Thyroid gland (tissue), 4 donors: ENCODE measurements around the gene ANKRD11. TPM values are rescaled to one million over a fixed set of nuclear protein-coding genes. Genes with fewer than 3 reads are reported as not detected.
"Not testable (repeated sequence)": the region's sequence is repeated elsewhere in the genome, so short reads cannot be mapped to it uniquely, and the experiment has no call there.

Experiments used
- DNase-seq, 2 donors: peaks; one replicate each; pipeline ENCODE4 v3.0.0-alpha.2; 2019
- H3K27ac ChIP-seq, 3 donors: fragments of 200-600 bp; sonication (generic); 1 replicate in 2 of 3; 2 replicates in 1 of 3; pipeline ENCODE4 v1.5.1; 2016 to 2019; ENCODE audit warnings: mild to moderate bottlenecking in 1 of 3, moderate library complexity in 1 of 3
- H3K27me3 ChIP-seq: fragments of 200-600 bp; sonication (generic); one replicate; pipeline ENCODE4 v1.5.1; 2019
- H3K36me3 ChIP-seq, 2 donors: fragments of 200-600 bp; sonication (generic); one replicate each; pipeline ENCODE4 v1.5.1; 2016 to 2019
- H3K4me1 ChIP-seq, 2 donors: fragments of 200-600 bp; sonication (generic); one replicate each; pipeline ENCODE4 v1.5.1; 2017 to 2019
- H3K4me3 ChIP-seq, 3 donors: fragments of 200-600 bp; sonication (generic); replicated peaks in 1 of 3; 1 replicate in 2 of 3; 2 replicates in 1 of 3; pipeline ENCODE4 v1.5.1; 2016; ENCODE audit warnings: mild to moderate bottlenecking in 1 of 3
- H3K9me3 ChIP-seq: fragments of 200-600 bp; sonication (generic); one replicate; pipeline ENCODE4 v1.5.1; 2017
- CTCF ChIP-seq, 6 experiments: fragments of 200-600 bp in 3 of 6; fragments of 450-650 bp in 3 of 6; sonication (generic) in 3 of 6; IDR thresholded peaks; one replicate each; pipeline ENCODE4 v1.5.1; 2016 to 2019; ENCODE audit warnings: antibody characterized with exemption in 6 of 6, mild to moderate bottlenecking in 2 of 6, inconsistent platforms in 1 of 6, moderate library complexity in 1 of 6
- POLR2A ChIP-seq, 2 donors: fragments of 450-650 bp; IDR thresholded peaks; one replicate each; pipeline ENCODE4 v1.6.1; 2017; ENCODE audit warnings: antibody characterized with exemption in 2 of 2, mild to moderate bottlenecking in 2 of 2, moderate library complexity in 1 of 2
- whole genome bisulfite sequencing, 2 donors: methylation state at CpG; one replicate each; pipeline ENCODE4 v1.1.5; 2017; 5-methylcytosine and 5-hydroxymethylcytosine counted together
- intact Hi-C: fragments of 100-400 bp; cut with DNase I; formaldehyde crosslinking; loops from one replicate; pipeline ENCODE4 v1.15.1; 2023
- total RNA-seq, 4 donors: library from RNA; depleted of rRNA; stranded (reverse); fragments of >200 nt; gene quantifications; one replicate each; pipeline ENCODE4 v1.2.3, GENCODE V29; 2016

Gene ANKRD11
- total RNA-seq, 4 donors from 2014 or later, result 62.1 to 90.4 (median 75.0) TPM

GRCh38 chr16:89393738-89394406, 96.5 kb downstream of the ANKRD11 start:
- Histone ChIP-seq H3K36me3 (no peaks in the 10 kb centered on the region), H3K4me1 (peaks cover 51 to 55% of the 10 kb centered on the region in 2 donors), H3K4me3 (no peak overlapping the region), H3K27ac (peak overlapping the region; percentile 41 to 69 (median 69)), H3K27me3 (no peaks in the 10 kb centered on the region), H3K9me3 (no peaks in the 10 kb centered on the region)
- 70 to 75% methylated on average over 14 of the region's 14 CpGs for WGBS, 2 donors
- DNase-seq, result peak; percentile 65 to 73
- no peak for TF ChIP-seq POLR2A (IDR thresholded peaks at IDR 0.05)
- TF ChIP-seq CTCF (IDR thresholded peaks at IDR 0.05), result no peak
- intact Hi-C loops, result no loop called here

GRCh38 chr16:89392881-89393737, 97.3 kb downstream of the ANKRD11 start:
- H3K4me1 ChIP-seq, result peaks cover 49 to 53% of the 10 kb centered on the region in 2 donors
- TF ChIP-seq CTCF (IDR thresholded peaks at IDR 0.05) (no peak), POLR2A (IDR thresholded peaks at IDR 0.05) (no peak)

GRCh38 chr16:89390224-89390583, 100.2 kb downstream of the ANKRD11 start:
- peaks cover 25 to 34% of the 10 kb centered on the region in 2 donors for H3K4me1 ChIP-seq
- H3K36me3 ChIP-seq, intact Hi-C loops, DNase-seq, H3K4me3 ChIP-seq, H3K9me3 ChIP-seq, H3K27ac ChIP-seq, H3K27me3 ChIP-seq: not testable (repeated sequence)
- 96 to 97% methylated on average over 15 of the region's 15 CpGs for WGBS, 2 donors

More at GRCh38 chr16:89392881-89393737, 97.3 kb downstream of the ANKRD11 start:
- intact Hi-C loops, result no loop called here
- WGBS, 2 donors, result 72 to 78% methylated on average over 17 of the region's 17 CpGs
- no peaks in the 10 kb centered on the region for H3K27me3 ChIP-seq
- H3K4me3 ChIP-seq, result no peak overlapping the region
- H3K36me3 ChIP-seq, result no peaks in the 10 kb centered on the region
- no peak for DNase-seq
- no peak overlapping the region for H3K27ac ChIP-seq
- no peaks in the 10 kb centered on the region for H3K9me3 ChIP-seq

- H3K9me3 ChIP-seq, H3K4me3 ChIP-seq, DNase-seq, H3K36me3 ChIP-seq, H3K27ac ChIP-seq, H3K27me3 ChIP-seq, intact Hi-C loops: not testable (repeated sequence)
- peaks cover 21 to 30% of the 10 kb centered on the region in 2 donors for H3K4me1 ChIP-seq
- 95 to 96% methylated on average over 44 of the region's 44 CpGs for WGBS, 2 donors
These were observed 100.7 kb downstream of the ANKRD11 start for GRCh38 chr16:89389504-89390223.

GRCh38 chr16:89388536-89388935, 101.8 kb downstream of the ANKRD11 start:
- no peaks in the 10 kb centered on the region for H3K36me3 ChIP-seq
- H3K4me3 ChIP-seq, result no peak overlapping the region
- TF ChIP-seq CTCF (IDR thresholded peaks at IDR 0.05) (no peak), POLR2A (IDR thresholded peaks at IDR 0.05) (no peak)
- no peaks in the 10 kb centered on the region for H3K27me3 ChIP-seq
- H3K4me1 ChIP-seq, result peaks cover 13 to 24% of the 10 kb centered on the region in 2 donors
- intact Hi-C loops, result no loop called here
- WGBS, 2 donors, result 87 to 94% methylated on average over 9 of the region's 9 CpGs
- DNase-seq, result no peak
- H3K27ac ChIP-seq, result no peak overlapping the region
- H3K9me3 ChIP-seq, result no peaks in the 10 kb centered on the region
